GM12878 (cell line): ENCODE results near the gene BBOX1. TPM values are rescaled to one million over a fixed set of nuclear protein-coding genes. Genes with fewer than 3 reads are reported as not detected.
"Not testable (repeated sequence)": the region's sequence is repeated elsewhere in the genome, so short reads cannot be mapped to it uniquely, and the experiment has no call there.

Experiments
- ATAC-seq: fragments of 200-7000 bp; cut with Tn5 transposase; 3 replicates; pipeline ENCODE4 v1.9.1; 2020; ENCODE audit warnings: mild to moderate bottlenecking, moderate library complexity
- BruUV-seq: library from RNA; stranded (reverse); fragments of 400-500 nt; replicated peaks from 2 replicates; lab custom pipeline; 2021; lab: Mats Ljungman, UMichigan
- CTCF ChIA-PET: fragments of 300-600 bp; sonication (Branson Sonifier 250); formaldehyde crosslinking; extraction: SDS; loops from one replicate; lab custom pipeline; 2021; ENCODE audit warnings: inconsistent platforms; lab: Yijun Ruan, JAX
- POLR2A ChIA-PET: fragments of 350-600 bp; formaldehyde crosslinking; extraction: SDS; loops from one replicate; lab custom pipeline; 2021; ENCODE audit warnings: inconsistent platforms; lab: Charles Lee
- RAD21 ChIA-PET: fragments of 300-600 bp; sonication (Branson Sonifier 250); formaldehyde crosslinking; loops from one replicate; lab custom pipeline; 2023; ENCODE audit warnings: antibody characterized with exemption; ENCODE audit not compliant: unreplicated experiment; lab: Charles Lee
- SMC1A ChIA-PET: fragments of 300-600 bp; sonication (Branson Sonifier 250); formaldehyde crosslinking; loops from one replicate; lab custom pipeline; 2023; ENCODE audit not compliant: unreplicated experiment, uncharacterized antibody; lab: Charles Lee
- DNase-seq: peaks from one replicate; pipeline ENCODE4 v3.0.0-alpha.2; 2011; ENCODE audit warnings: low read depth, low spot score
- FAIRE-seq: peaks from 3 replicates; lab custom pipeline; 2011; peaks lifted over from hg19 to GRCh38; lab: Jason Lieb, UNC
- H2AFZ ChIP-seq: 2 replicates; pipeline ENCODE4 v1.6.0; 2011; ENCODE audit warnings: low read depth, low read length, control low read depth; ENCODE audit not compliant: control insufficient read depth
- H3K27ac ChIP-seq: 2 replicates; pipeline ENCODE4 v1.5.1; 2011; ENCODE audit warnings: control low read depth; ENCODE audit not compliant: control insufficient read depth, insufficient read depth
- H3K27me3 ChIP-seq, 2 experiments: replicated peaks in 1 of 2; 2 replicates each; pipeline versions ENCODE4 v1.6.0 to v1.6.1; 2011; ENCODE audit warnings: low read length in 1 of 2; ENCODE audit not compliant: control insufficient read depth in 2 of 2, insufficient read depth in 2 of 2
- H3K36me3 ChIP-seq, 2 experiments: 2 replicates each; pipeline ENCODE4 v1.5.1; 2011; ENCODE audit warnings: low read length in 1 of 2; ENCODE audit not compliant: control insufficient read depth in 2 of 2, insufficient read depth in 2 of 2
- H3K4me1 ChIP-seq: 2 replicates; pipeline ENCODE4 v1.6.1; 2011; ENCODE audit warnings: mild to moderate bottlenecking, low read length, moderate library complexity, mixed read lengths; ENCODE audit not compliant: control insufficient read depth, insufficient read depth
- H3K4me2 ChIP-seq: 2 replicates; pipeline ENCODE4 v1.6.0; 2011; ENCODE audit warnings: control low read depth; ENCODE audit not compliant: control insufficient read depth, insufficient read depth
- H3K4me3 ChIP-seq: fragments of 200-600 bp; sonication (generic); 2 replicates; pipeline ENCODE4 v1.5.1; 2016
- H3K79me2 ChIP-seq: 2 replicates; pipeline ENCODE4 v1.6.0; 2011; ENCODE audit warnings: low read length; ENCODE audit not compliant: control insufficient read depth, insufficient read depth
- H3K9ac ChIP-seq: 2 replicates; pipeline ENCODE4 v1.8.0; 2011; ENCODE audit warnings: low read length, control low read depth, mixed read lengths; ENCODE audit not compliant: control insufficient read depth, insufficient read depth
- H3K9me3 ChIP-seq: replicated peaks from 3 replicates; pipeline ENCODE4 v1.5.1; 2011; ENCODE audit warnings: mild to moderate bottlenecking, low read length; ENCODE audit not compliant: control insufficient read depth, insufficient read depth
- H4K20me1 ChIP-seq: 2 replicates; pipeline ENCODE4 v1.6.0; 2011; ENCODE audit not compliant: control insufficient read depth, insufficient read depth
- CBX5 ChIP-seq: sonication (generic); IDR thresholded peaks from 2 replicates; pipeline ENCODE4 v1.6.1; 2016; ENCODE audit warnings: low read depth, moderate library complexity, mild to moderate bottlenecking, inconsistent platforms
- CEBPB ChIP-seq, 2 experiments: fragments of 150-350 bp in 1 of 2; IDR thresholded peaks; 2 replicates each; pipeline ENCODE4 v1.6.1; 2012 to 2014; ENCODE audit warnings: low read depth in 2 of 2, low read length in 2 of 2, borderline replicate concordance in 1 of 2, inconsistent platforms in 1 of 2
- HDAC2 ChIP-seq: fragments of 200-600 bp; sonication (generic); IDR thresholded peaks from 2 replicates; pipeline ENCODE4 v1.6.1; 2017
- PAX5 ChIP-seq: IDR thresholded peaks from 2 replicates; pipeline ENCODE4 v1.6.1; 2011; ENCODE audit warnings: low read depth, low read length, borderline replicate concordance
- WGBS: methylation state at CpG from one replicate; pipeline ENCODE4 v1.1.6; 2016; ENCODE audit warnings: low lambda C conversion rate; ENCODE audit not compliant: insufficient replicate concordance, insufficient coverage; ENCODE audit errors: missing lambda C conversion rate; 5-methylcytosine and 5-hydroxymethylcytosine counted together
- in situ Hi-C: fragments of 300-500 bp; cut with MboI; formaldehyde crosslinking; loops from 9 replicates; pipeline ENCODE4 v1.14.3; 2018; ENCODE audit warnings: mixed read lengths
- intact Hi-C: fragments of 100-400 bp; cut with micrococcal nuclease; formaldehyde crosslinking; loops from one replicate; pipeline ENCODE4 v1.14.2; 2022; ENCODE audit not compliant: unreplicated experiment
- polyA plus RNA-seq, 11 experiments: library from polyadenylated mRNA; depleted of rRNA in 4 of 11; unstranded in 6 of 11; stranded (reverse) in 5 of 11; fragments of >200 nt; fragmentation: Nextera tagmentation in 4 of 11; fragmentation: Illumina TruSeq in 1 of 11; extraction: Ambion mirVana in 4 of 11; extraction: Trizol in 1 of 11; gene quantifications; 1 replicate in 1 of 11; 2 replicates in 10 of 11; pipeline versions ENCODE4 v1.2.1 to v1.2.3, GENCODE V29; 2011 to 2016; ENCODE audit warnings: inconsistent platforms in 2 of 11, missing spikeins in 2 of 11, low read depth in 1 of 11
- total RNA-seq, 4 experiments: library from RNA; depleted of rRNA in 3 of 4; stranded (reverse); fragments of >200 nt in 3 of 4; fragmentation: Illumina TruSeq in 1 of 4; extraction: Trizol in 1 of 4; gene quantifications; 2 replicates each; pipeline versions ENCODE4 v1.2.1 to v1.2.3, GENCODE V29; 2013 to 2021
- TF ChIP-seq, protein P1 (sequence below): fragments of 450-650 bp; IDR thresholded peaks from 2 replicates; pipeline ENCODE4 v1.6.1; 2017; ENCODE audit warnings: mild to moderate bottlenecking, low read depth, inconsistent platforms; ENCODE audit not compliant: poor library complexity, severe bottlenecking

BBOX1 gene
- total and polyA plus RNA-seq, 10 of the 15 experiments (the other 5 are each of a cell fraction or from before 2014, with no cell fraction given), result 3.5 TPM; not detected in 9

GRCh38 chr11:27174672-27175210, 134.1 kb downstream of the BBOX1 start (continued):
- TF ChIP-seq PAX5 (no peak), HDAC2 (no peak), CBX5 (no peak), CEBPB (IDR thresholded peaks at IDR 0.05; ENCODE audit: borderline replicate concordance in 1 of 2, low read depth in 2 of 2, low read length in 2 of 2) (no peak)
- TF ChIP-seq, protein P1, sequence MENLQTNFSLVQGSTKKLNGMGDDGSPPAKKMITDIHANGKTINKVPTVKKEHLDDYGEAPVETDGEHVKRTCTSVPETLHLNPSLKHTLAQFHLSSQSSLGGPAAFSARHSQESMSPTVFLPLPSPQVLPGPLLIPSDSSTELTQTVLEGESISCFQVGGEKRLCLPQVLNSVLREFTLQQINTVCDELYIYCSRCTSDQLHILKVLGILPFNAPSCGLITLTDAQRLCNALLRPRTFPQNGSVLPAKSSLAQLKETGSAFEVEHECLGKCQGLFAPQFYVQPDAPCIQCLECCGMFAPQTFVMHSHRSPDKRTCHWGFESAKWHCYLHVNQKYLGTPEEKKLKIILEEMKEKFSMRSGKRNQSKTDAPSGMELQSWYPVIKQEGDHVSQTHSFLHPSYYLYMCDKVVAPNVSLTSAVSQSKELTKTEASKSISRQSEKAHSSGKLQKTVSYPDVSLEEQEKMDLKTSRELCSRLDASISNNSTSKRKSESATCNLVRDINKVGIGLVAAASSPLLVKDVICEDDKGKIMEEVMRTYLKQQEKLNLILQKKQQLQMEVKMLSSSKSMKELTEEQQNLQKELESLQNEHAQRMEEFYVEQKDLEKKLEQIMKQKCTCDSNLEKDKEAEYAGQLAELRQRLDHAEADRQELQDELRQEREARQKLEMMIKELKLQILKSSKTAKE, result no peak

DNA sequence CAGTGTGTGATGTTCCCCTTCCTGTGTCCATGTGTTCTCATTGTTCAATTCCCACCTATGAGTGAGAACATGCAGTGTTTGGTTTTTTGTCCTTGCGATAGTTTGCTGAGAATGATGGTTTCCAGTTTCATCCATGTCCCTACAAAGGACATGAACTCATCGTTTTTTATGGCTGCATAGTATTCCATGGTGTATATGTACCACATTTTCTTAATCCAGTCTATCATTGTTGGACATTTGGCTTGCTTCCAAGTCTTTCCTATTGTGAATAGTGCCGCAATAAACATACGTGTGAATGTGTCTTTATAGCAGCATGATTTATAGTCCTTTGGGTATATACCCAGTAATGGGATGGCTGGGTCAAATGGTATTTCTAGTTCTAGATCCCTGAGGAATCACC, 134.9 kb downstream of the BBOX1 start:
- H3K4me1 ChIP-seq, CTCF ChIA-PET, FAIRE-seq, intact Hi-C loops, POLR2A ChIA-PET, H3K9me3 ChIP-seq, H3K4me2 ChIP-seq, H2AFZ ChIP-seq, H3K36me3 ChIP-seq, H3K4me3 ChIP-seq, H3K79me2 ChIP-seq, in situ Hi-C loops, H4K20me1 ChIP-seq, H3K27me3 ChIP-seq, RAD21 ChIA-PET, BruUV-seq, DNase-seq, SMC1A ChIA-PET, H3K9ac ChIP-seq, ATAC-seq, H3K27ac ChIP-seq: not testable (repeated sequence)
- WGBS, result 63% methylated on average over 3 of the region's 4 CpGs

Other genes with a start within 250 kb of the BBOX1 start
- gene FIBIN, start 46.7 kb upstream of the BBOX1 start, total RNA-seq (2014; rRNA removed), result not detected in 2 replicates
- gene FIBIN, start 46.7 kb upstream of the BBOX1 start, total RNA-seq (2014; rRNA removed; fragmentation: Illumina TruSeq; extraction: Trizol), result not detected in 2 replicates
- not detected in 2 replicates for gene FIBIN, start 46.7 kb upstream of the BBOX1 start, total RNA-seq (2021)
- gene FIBIN, start 46.7 kb upstream of the BBOX1 start, polyA plus RNA-seq (2011; rRNA removed), result not detected in 2 replicates
- not detected in 2 replicates for gene FIBIN, start 46.7 kb upstream of the BBOX1 start, polyA plus RNA-seq (2014; fragmentation: Illumina TruSeq; extraction: Trizol)
- gene FIBIN, start 46.7 kb upstream of the BBOX1 start, polyA plus RNA-seq (2014; fragmentation: Nextera tagmentation; extraction: Ambion mirVana), result not detected
- not detected in 2 replicates for gene FIBIN, start 46.7 kb upstream of the BBOX1 start, polyA plus RNA-seq (2014; rRNA removed)
- gene FIBIN, start 46.7 kb upstream of the BBOX1 start, polyA plus RNA-seq (2016; fragmentation: Nextera tagmentation; extraction: Ambion mirVana), result not detected